ENCODE results near the gene ALDH1A2.

DNA sequence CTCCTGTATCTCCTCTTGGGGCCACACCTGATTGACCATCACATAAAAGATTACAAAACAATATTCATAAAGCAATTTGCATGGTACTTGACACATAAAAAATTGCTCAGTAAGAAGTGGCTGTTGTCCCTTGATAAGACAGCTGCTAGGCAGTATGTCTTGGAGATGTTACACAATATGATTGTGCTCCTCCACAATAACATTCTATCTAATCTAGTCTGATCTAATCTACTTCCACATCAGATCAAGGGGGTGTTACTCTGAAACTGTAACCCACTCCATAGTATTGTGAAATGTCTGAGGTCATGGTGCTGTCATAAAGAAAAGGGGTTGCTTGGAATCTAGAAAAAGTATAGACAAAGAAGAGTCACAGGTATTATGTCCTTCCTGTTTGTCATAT, 49.3 kb upstream of the ALDH1A2 start:
- TF ChIP-seq POLR2A (IDR thresholded peaks at IDR 0.05) (no peak), CTCF (IDR thresholded peaks at IDR 0.05) (no peak)
